ENCODE measurements around the gene FOXO3. TPM values are rescaled to one million over a fixed set of nuclear protein-coding genes. Genes with fewer than 3 reads are reported as not detected.

Gene FOXO3
- total and polyA plus RNA-seq, 2 of the 13 experiments (the other 11 are each of a cell fraction or from before 2014, with no cell fraction given): 16.0 to 22.5 TPM

GRCh38 chr6:108557494-108558371 is 3.0 kb upstream of the FOXO3 start (continued):
- TF ChIP-seq HBP1 (CRISPR knock-in tag; IDR thresholded peaks at IDR 0.05; ENCODE audit: low read depth) (0 out of 2 replicates have a peak, but pooled peaks have one; percentile 48), RELA (CRISPR knock-in tag; IDR thresholded peaks at IDR 0.05) (no peak), ZNF264 (CRISPR knock-in tag; IDR thresholded peaks at IDR 0.05) (no peak), ZNF484 (CRISPR knock-in tag; IDR thresholded peaks at IDR 0.05; ENCODE audit: borderline replicate concordance, low read depth) (no peak), TFAP4 (IDR thresholded peaks at IDR 0.05; ENCODE audit: borderline replicate concordance, low read depth) (no peak), DZIP1 (CRISPR knock-in tag; IDR thresholded peaks at IDR 0.05) (peak; percentile 26), ZNF776 (CRISPR knock-in tag; IDR thresholded peaks at IDR 0.05) (no peak), ZNF761 (CRISPR knock-in tag; conservative IDR thresholded peaks at IDR 0.05) (no peak; the same call in 1 of the 2 replicates)
- TF ChIP-seq, protein P1, sequence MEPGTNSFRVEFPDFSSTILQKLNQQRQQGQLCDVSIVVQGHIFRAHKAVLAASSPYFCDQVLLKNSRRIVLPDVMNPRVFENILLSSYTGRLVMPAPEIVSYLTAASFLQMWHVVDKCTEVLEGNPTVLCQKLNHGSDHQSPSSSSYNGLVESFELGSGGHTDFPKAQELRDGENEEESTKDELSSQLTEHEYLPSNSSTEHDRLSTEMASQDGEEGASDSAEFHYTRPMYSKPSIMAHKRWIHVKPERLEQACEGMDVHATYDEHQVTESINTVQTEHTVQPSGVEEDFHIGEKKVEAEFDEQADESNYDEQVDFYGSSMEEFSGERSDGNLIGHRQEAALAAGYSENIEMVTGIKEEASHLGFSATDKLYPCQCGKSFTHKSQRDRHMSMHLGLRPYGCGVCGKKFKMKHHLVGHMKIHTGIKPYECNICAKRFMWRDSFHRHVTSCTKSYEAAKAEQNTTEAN (CRISPR knock-in tag; conservative IDR thresholded peaks at IDR 0.05): peak; percentile 6; the same call in 1 of the 2 replicates
- TF ChIP-seq, protein P2, sequence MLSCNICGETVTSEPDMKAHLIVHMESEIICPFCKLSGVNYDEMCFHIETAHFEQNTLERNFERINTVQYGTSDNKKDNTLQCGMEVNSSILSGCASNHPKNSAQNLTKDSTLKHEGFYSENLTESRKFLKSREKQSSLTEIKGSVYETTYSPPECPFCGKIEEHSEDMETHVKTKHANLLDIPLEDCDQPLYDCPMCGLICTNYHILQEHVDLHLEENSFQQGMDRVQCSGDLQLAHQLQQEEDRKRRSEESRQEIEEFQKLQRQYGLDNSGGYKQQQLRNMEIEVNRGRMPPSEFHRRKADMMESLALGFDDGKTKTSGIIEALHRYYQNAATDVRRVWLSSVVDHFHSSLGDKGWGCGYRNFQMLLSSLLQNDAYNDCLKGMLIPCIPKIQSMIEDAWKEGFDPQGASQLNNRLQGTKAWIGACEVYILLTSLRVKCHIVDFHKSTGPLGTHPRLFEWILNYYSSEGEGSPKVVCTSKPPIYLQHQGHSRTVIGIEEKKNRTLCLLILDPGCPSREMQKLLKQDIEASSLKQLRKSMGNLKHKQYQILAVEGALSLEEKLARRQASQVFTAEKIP (CRISPR knock-in tag; IDR thresholded peaks at IDR 0.05; ENCODE audit: borderline replicate concordance): no peak
- TF ChIP-seq, protein P3, sequence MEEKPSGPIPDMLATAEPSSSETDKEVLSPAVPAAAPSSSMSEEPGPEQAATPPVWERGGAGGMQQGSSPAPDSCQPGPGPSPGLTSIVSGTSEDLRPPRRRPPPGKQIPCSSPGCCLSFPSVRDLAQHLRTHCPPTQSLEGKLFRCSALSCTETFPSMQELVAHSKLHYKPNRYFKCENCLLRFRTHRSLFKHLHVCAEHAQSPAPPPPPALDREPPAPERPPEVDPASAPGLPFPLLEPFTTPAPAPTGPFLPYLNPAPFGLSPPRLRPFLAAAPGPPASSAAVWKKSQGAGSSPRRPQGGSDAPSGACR (CRISPR knock-in tag; IDR thresholded peaks at IDR 0.05): no peak
- TF ChIP-seq, protein P4, sequence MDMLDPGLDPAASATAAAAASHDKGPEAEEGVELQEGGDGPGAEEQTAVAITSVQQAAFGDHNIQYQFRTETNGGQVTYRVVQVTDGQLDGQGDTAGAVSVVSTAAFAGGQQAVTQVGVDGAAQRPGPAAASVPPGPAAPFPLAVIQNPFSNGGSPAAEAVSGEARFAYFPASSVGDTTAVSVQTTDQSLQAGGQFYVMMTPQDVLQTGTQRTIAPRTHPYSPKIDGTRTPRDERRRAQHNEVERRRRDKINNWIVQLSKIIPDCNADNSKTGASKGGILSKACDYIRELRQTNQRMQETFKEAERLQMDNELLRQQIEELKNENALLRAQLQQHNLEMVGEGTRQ (IDR thresholded peaks at IDR 0.05; ENCODE audit: low read depth, low read length): no peak
- TF ChIP-seq, protein P4 (CRISPR knock-in tag; IDR thresholded peaks at IDR 0.05; ENCODE audit: borderline replicate concordance): no peak
- TF ChIP-seq, protein P5, sequence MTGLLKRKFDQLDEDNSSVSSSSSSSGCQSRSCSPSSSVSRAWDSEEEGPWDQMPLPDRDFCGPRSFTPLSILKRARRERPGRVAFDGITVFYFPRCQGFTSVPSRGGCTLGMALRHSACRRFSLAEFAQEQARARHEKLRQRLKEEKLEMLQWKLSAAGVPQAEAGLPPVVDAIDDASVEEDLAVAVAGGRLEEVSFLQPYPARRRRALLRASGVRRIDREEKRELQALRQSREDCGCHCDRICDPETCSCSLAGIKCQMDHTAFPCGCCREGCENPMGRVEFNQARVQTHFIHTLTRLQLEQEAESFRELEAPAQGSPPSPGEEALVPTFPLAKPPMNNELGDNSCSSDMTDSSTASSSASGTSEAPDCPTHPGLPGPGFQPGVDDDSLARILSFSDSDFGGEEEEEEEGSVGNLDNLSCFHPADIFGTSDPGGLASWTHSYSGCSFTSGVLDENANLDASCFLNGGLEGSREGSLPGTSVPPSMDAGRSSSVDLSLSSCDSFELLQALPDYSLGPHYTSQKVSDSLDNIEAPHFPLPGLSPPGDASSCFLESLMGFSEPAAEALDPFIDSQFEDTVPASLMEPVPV (CRISPR knock-in tag; IDR thresholded peaks at IDR 0.05): 0 out of 2 replicates have a peak, but pooled peaks have one; percentile 46
